Stimulated activated CD4-positive, alpha-beta T cell treated with anti-CD3 and anti-CD28 coated beads, Interleukin-4, amount 100 ng/mL, for 48 hours (primary cell): ENCODE data around the gene HMG20B.

Source experiments
- DNase-seq, 2 donors: peaks; one replicate each; pipeline ENCODE4 v3.0.0-alpha.2; 2020; ENCODE audit warnings: low read depth in 2 of 2

HMG20B gene

GRCh38 chr19:3537101-3537437, 35.7 kb upstream of the HMG20B start:
- DNase-seq, result no peak

- DNase-seq, result no peak
Measured at GRCh38 chr19:3537438-3538240, 35.1 kb upstream of the HMG20B start.

- no peak for DNase-seq
Measured at GRCh38 chr19:3538258-3538929, 34.4 kb upstream of the HMG20B start.

GRCh38 chr19:3538965-3539755, 33.6 kb upstream of the HMG20B start, which contains the start of gene TEKTIP1:
Gene TEKTIP1 (plus strand): TSS chr19:3539174. CDS start chr19:3539178, 4 bp downstream.
- no peak for DNase-seq

GRCh38 chr19:3539756-3540118, 33.0 kb upstream of the HMG20B start:
- DNase-seq, result no peak

GRCh38 chr19:3543150-3544057, 29.3 kb upstream of the HMG20B start:
- DNase-seq, result no peak

GRCh38 chr19:3544058-3544376, 28.7 kb upstream of the HMG20B start:
- DNase-seq, result no peak

- peak; percentile 71 to 89 for DNase-seq
Measured at GRCh38 chr19:3544742-3545668, 27.7 kb upstream of the HMG20B start.

- DNase-seq, result no peak
Measured at GRCh38 chr19:3545669-3546034, 27.1 kb upstream of the HMG20B start.

GRCh38 chr19:3546119-3546518, 26.6 kb upstream of the HMG20B start:
- no peak for DNase-seq

- peak in 1 of 2 donors; percentile 26 for DNase-seq
Measured at GRCh38 chr19:3547301-3547731, 25.4 kb upstream of the HMG20B start.

- DNase-seq, result no peak
Measured at GRCh38 chr19:3547767-3548282, 24.9 kb upstream of the HMG20B start.

- no peak for DNase-seq
Measured at GRCh38 chr19:3548606-3549005, 24.1 kb upstream of the HMG20B start.

GRCh38 chr19:3549816-3550215, 22.9 kb upstream of the HMG20B start:
- no peak for DNase-seq

- no peak for DNase-seq
Measured at GRCh38 chr19:3550947-3551791, 21.6 kb upstream of the HMG20B start.

GRCh38 chr19:3551792-3552095, 21.0 kb upstream of the HMG20B start:
- no peak for DNase-seq

GRCh38 chr19:3554254-3555083, 18.3 kb upstream of the HMG20B start:
- DNase-seq, result no peak

- no peak for DNase-seq
Measured at GRCh38 chr19:3555653-3556422, 16.9 kb upstream of the HMG20B start.
